ENCODE data around the gene DOCK4.

Gene DOCK4

DNA sequence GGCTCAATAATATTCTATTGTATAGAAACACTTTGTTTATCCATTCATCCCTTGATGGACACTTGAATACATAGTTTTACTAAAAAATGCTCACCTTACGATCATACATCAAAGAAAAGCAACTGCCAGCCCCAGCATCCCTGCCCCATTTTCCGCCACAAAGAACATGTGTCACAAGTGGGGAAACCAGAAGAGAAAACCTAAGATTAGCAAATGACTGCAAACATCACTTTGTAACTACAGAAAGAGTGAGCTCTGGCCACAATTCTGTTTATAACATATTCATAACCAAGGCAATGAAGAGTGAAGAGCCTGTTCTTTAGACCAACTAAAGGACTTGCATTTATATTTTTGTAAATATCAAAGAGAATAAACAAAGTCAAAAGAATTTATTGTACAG is 89.8 kb downstream of the DOCK4 start:
- no peak for DNase-seq (ENCODE audit: low read depth in 2 of 3, low spot score in 2 of 3)

GRCh38 chr7:112115880-112116279 is 90.3 kb downstream of the DOCK4 start:
- DNase-seq (ENCODE audit: low read depth in 2 of 3, low spot score in 2 of 3) = no peak

- DNase-seq (ENCODE audit: low read depth in 2 of 3, low spot score in 2 of 3) = no peak
Observed at GRCh38 chr7:112113913-112114575, 92.2 kb downstream of the DOCK4 start.

DNA sequence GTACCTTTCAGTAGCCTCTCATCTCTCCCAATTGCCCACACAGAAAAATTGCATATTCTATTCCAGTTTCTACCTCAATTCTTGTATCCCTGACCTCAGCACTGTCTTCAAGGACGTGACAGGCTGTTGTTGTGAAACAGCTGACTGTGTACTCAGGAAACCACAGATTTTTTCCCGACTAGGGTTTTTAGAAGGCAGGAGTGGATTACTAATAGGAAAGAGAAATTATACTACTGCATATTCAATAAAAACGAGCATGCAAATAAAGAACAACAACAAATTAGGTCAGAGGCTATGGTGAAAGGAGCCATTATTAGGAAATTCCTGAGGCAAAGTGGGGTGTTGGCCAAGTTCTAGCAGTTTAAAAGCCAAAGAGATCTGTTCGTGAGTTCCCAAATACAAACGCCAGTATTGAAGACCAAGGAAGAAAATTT is 93.4 kb downstream of the DOCK4 start:
- no peak for DNase-seq (ENCODE audit: low read depth in 2 of 3, low spot score in 2 of 3)

GRCh38 chr7:112110651-112111050 is 95.5 kb downstream of the DOCK4 start:
- DNase-seq (ENCODE audit: low read depth in 2 of 3, low spot score in 2 of 3) = no peak

- DNase-seq (ENCODE audit: low read depth in 2 of 3, low spot score in 2 of 3) = no peak
Observed at GRCh38 chr7:112110175-112110574, 96.0 kb downstream of the DOCK4 start.

GRCh38 chr7:112108981-112109380 is 97.2 kb downstream of the DOCK4 start:
- no peak for DNase-seq (ENCODE audit: low read depth in 2 of 3, low spot score in 2 of 3)

DNA sequence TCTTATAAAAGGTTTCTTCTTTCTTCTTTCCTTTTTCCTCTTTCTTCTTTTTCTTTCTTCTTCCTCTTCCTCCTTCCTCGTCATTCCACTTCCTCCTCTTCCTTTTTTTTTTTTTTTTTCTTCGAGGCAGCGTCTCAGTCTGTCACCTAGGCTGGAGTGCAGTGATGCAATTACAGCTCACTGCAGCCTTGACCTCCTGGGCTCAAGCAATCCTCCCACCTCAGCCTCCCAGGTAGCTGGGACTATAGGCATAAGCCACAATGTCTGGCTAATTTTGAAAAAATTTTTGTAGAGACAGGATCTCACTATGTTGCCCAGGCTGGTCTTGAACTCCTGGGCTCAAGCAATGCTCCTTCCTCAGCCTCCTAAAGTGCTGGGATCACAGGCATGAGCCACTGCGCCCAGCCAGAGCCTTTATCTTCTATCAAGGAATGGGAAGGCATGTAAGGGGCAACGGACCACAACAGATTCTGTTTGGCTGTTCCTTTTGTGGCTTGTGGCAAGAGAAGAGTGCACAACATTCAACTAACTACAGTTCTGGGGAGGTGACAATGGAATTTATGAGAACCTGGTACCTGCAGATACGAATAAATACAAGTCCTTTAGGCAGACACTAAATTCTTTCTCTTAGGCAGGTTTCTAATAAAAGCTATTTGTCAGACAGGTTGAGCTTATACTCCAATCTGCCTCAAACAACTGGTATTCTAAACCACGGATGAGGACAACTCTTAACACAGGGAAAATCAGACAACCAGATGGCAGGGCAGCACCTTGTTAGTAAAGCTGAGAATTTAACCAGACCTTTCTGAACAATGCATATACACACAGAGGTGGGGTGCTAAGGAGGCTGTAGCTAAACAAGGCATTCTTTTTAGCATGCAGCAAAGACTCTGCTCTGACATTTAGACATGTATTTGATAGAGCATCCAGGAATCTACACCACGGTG is 100.3 kb downstream of the DOCK4 start:
- no peak for DNase-seq (ENCODE audit: low read depth in 2 of 3, low spot score in 2 of 3)

- no peak for DNase-seq (ENCODE audit: low read depth in 2 of 3, low spot score in 2 of 3)
Observed at GRCh38 chr7:112104120-112104519, 102.1 kb downstream of the DOCK4 start.

DNA sequence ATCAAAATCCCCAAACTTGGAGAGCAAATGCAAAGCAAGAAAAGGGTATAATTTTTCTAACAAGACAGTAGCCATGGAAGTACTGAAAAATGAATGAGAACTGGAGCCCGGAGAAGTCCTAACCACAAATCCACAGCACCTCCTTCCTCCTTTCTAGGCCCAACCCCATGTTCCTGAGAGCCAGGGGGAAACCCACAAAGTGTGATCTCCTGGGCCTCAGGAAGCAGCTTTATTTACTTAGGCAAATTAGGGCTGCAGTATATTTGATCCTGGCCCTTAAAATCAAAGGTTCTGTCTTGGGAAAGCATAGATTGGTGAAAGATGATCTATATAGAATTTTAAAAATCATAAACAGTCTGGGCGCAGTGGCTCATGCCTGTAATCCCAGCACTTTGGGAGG is 103.0 kb downstream of the DOCK4 start:
- no peak for DNase-seq (ENCODE audit: low read depth in 2 of 3, low spot score in 2 of 3)

- DNase-seq (ENCODE audit: low read depth in 2 of 3, low spot score in 2 of 3) = no peak
Observed at GRCh38 chr7:112101201-112101846, 104.9 kb downstream of the DOCK4 start.

DNA sequence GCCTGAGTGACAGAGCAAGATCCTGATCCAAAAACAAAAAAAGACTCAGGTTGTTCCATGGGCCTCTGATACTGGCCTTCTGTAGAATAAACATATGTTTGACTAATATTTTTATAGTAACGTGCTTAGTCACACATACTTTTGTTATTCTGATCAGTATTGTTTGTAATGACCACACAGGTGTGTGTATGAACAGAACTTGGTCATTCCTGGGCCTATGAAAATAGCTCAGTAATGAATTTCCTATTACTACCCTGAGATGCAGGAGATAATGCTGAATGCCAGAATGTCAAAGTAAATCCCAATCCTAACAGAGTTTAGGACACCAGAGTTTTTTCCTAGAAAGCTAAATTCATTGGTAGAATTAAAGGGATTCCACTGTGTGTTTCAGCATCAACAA is 108.7 kb downstream of the DOCK4 start:
- no peak for DNase-seq (ENCODE audit: low read depth in 2 of 3, low spot score in 2 of 3)

DNA sequence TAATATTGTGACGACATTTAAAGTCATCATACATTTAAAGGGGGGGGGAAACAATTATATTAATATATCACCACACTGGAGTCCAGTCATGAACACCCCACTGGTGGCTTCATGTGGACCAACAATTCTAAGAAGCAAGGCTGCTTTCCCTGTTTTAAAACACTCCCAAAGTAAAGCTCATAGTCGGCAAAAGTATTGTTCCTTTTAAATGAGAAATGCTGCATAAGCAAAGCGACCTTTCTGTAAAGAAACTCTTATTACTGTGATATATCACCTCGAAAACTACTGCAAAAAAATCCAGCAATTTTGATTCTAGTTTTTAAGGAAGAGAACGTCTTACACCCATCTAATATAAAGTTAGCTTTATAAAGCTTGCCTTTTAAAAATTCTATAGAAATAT is 112.8 kb downstream of the DOCK4 start:
- DNase-seq (ENCODE audit: low read depth in 2 of 3, low spot score in 2 of 3) = no peak

DNA sequence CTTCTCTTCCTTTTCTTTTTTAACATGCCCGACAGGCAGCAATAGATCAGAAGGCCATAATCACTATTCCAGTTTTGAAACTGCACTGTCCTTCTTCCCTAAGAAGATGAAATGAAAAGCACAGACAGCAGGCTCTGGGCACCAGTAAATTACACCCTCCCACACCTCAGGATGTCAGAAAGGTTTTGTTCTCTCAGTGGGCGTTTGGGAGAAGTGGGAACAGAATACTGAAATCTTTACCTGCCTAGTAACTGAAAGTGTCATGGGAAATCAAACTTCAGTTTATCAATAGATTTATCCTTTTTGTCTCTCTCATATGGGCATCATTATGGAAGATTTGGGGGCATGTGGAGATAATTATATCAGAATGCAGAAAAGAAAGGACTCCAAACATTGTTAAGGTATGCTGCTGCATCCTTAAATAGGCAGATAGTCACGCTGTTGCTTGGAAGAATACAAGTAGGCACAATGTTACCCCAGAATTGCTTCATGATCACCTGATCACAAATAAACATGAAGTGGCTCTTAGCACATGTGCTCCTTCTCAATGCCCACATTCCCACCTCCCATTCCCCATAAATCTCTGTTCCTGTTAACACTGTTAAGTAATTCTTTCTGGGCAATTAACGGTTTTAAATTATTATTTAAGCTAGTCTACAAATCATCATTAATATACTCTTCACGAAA is 113.3 kb downstream of the DOCK4 start:
- no peak for DNase-seq (ENCODE audit: low read depth in 2 of 3, low spot score in 2 of 3)

- DNase-seq (ENCODE audit: low read depth in 2 of 3, low spot score in 2 of 3) = no peak
Observed at GRCh38 chr7:112092306-112092705, 113.9 kb downstream of the DOCK4 start.

DNA sequence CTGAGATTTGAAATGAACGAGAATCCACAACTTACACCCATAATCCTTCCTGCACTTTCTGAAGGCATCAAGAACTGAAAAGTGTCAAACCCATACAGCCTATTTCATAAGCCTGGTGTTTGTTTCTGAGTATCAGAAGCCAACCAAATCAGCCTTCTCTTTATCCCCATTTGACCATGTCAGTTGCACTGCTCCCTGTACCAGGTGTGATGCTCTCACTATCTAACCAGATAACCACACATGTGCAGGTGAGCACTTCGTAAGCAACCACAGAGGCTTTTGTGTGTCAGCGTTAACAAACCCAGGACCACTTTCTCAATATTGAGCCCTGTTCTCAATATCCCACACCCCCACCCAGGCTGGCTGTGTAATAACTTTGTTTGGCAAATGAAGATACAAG is 114.4 kb downstream of the DOCK4 start:
- no peak for DNase-seq (ENCODE audit: low read depth in 2 of 3, low spot score in 2 of 3)

- DNase-seq (ENCODE audit: low read depth in 2 of 3, low spot score in 2 of 3) = no peak
Observed at GRCh38 chr7:112089551-112089950, 116.6 kb downstream of the DOCK4 start.

DNA sequence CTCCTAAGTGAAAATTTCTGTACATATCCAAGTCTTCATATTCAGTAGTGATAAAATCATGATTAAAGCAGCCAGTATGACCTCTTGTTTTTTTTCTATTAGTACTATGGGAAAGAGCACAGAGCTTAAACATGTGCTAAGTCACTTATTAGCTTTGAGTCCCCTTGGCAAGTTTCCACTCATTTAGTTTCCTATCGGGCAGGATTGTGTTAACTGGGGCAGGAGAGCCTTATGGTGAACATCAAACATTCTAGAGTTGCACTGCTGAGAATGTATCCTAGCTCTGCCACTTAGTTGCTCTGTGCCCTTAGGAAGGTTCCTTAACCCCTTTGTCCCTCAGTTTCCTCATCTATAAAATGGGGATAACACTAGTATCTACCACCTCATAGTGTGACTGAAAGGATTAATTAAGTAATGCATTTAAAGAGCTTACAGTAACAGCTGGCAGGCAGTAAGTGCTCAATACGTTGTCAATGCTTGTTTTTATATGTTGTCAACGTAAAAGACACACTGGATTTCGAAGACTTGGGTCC is 117.6 kb downstream of the DOCK4 start:
- no peak for DNase-seq (ENCODE audit: low read depth in 2 of 3, low spot score in 2 of 3)

DNA sequence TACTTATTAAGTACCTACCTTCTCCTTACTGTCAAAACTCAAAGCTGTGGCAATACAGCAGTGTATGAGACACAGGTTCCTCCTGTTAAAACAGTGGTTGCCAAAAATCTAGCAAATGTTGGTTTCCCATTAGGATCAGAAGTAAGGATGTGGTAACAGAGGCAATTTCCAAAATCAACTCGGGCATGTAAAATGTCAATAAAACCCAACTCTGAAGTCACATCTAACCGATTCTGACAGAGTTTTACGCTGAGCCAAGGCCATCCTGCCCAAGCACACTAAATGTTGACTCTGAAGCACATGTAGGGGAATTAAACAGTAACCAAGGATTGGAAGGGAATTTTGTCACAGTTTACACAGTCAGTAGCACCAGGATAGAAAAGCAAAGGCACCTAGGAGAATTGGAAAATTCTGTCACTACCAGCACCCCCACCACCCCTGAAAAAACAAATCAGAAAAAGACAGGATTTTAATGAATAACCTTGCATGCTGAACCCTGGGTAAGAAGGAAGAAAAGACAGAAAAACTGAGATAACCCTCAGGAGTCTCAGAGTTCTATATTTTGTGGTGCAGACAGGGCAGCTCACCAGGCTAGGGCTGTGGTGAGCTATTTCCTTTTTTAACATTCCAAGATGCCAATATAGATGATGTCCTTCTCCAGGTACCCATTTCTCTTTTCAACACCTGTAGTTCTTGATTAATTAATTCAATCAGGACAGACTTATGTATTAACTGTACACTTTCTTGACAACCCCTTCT is 119.5 kb downstream of the DOCK4 start:
- no peak for DNase-seq (ENCODE audit: low read depth in 2 of 3, low spot score in 2 of 3)

GRCh38 chr7:112084520-112084971 is 121.7 kb downstream of the DOCK4 start:
- no peak for DNase-seq (ENCODE audit: low read depth in 2 of 3, low spot score in 2 of 3)
